K562 (cell line): ENCODE measurements around the gene ART4. TPM values are rescaled to one million over a fixed set of nuclear protein-coding genes. Genes with fewer than 3 reads are reported as not detected.

Source experiments
- ATAC-seq: fragments of 200-7000 bp; cut with Tn5 transposase; 3 replicates; pipeline ENCODE4 v1.9.1; 2020; ENCODE audit warnings: moderate library complexity
- BruUV-seq: library from RNA; stranded (reverse); fragments of 400-500 nt; replicated peaks from 2 replicates; lab custom pipeline; 2021; lab: Mats Ljungman, UMichigan
- CTCF ChIA-PET: fragments of 300-600 bp; formaldehyde crosslinking; extraction: SDS; loops from one replicate; lab custom pipeline; 2021; ENCODE audit warnings: low intra/inter-chr PET ratio; lab: Yijun Ruan, JAX
- POLR2A ChIA-PET: fragments of 300-600, 350-650 bp; sonication (Branson Sonifier 250); formaldehyde crosslinking; extraction: SDS; loops from one replicate; lab custom pipeline; 2021; ENCODE audit warnings: antibody characterized with exemption, inconsistent platforms; lab: Yijun Ruan, JAX
- DNase-seq, 4 experiments: peaks; one replicate each; pipeline versions ENCODE4 v3.0.0 to v3.0.0-alpha.2; 2011 to 2018; ENCODE audit warnings: low spot score in 3 of 4, mixed read lengths in 3 of 4; ENCODE audit errors: extremely low read depth in 1 of 4
- FAIRE-seq: peaks from 2 replicates; lab custom pipeline; 2011; peaks lifted over from hg19 to GRCh38; lab: Jason Lieb, UNC
- H2AFZ ChIP-seq: 2 replicates; pipeline ENCODE4 v1.6.0; 2011; ENCODE audit warnings: low read depth, low read length, control low read depth, inconsistent platforms
- H3K27ac ChIP-seq: fragments of 200-600 bp; 3 replicates; pipeline ENCODE4 v1.8.0; 2011; ENCODE audit warnings: low read depth, mild to moderate bottlenecking, control low read depth, inconsistent platforms, low read length, moderate library complexity, mixed read lengths; ENCODE audit errors: extremely low read depth
- H3K27me3 ChIP-seq, 2 experiments: fragments of 300-600 bp in 1 of 2; 2 replicates in 1 of 2; 3 replicates in 1 of 2; pipeline versions ENCODE4 v1.6.0 to v1.8.0; 2011; ENCODE audit warnings: inconsistent platforms in 2 of 2, low read length in 2 of 2, mild to moderate bottlenecking in 1 of 2, mixed read lengths in 1 of 2, moderate library complexity in 1 of 2; ENCODE audit not compliant: control insufficient read depth in 2 of 2, insufficient read depth in 2 of 2
- H3K36me3 ChIP-seq: fragments of 300-600 bp; 3 replicates; pipeline ENCODE4 v1.8.0; 2011; ENCODE audit warnings: mild to moderate bottlenecking, low read length, inconsistent platforms; ENCODE audit not compliant: control insufficient read depth, insufficient read depth
- H3K4me1 ChIP-seq, 2 experiments: fragments of 200-600 bp in 1 of 2; replicated peaks in 1 of 2; 2 replicates in 1 of 2; 3 replicates in 1 of 2; pipeline versions ENCODE4 v1.5.1 to v1.8.0; 2011; ENCODE audit warnings: inconsistent platforms in 2 of 2, low read length in 2 of 2, mild to moderate bottlenecking in 1 of 2, mixed read lengths in 1 of 2, moderate library complexity in 1 of 2; ENCODE audit not compliant: control insufficient read depth in 2 of 2, insufficient read depth in 2 of 2
- H3K4me2 ChIP-seq: 2 replicates; pipeline ENCODE4 v1.6.1; 2011; ENCODE audit warnings: low read length, control low read depth, inconsistent platforms, mixed read lengths; ENCODE audit not compliant: insufficient read depth
- H3K4me3 ChIP-seq: fragments of 200-600 bp; sonication (generic), shearing (Covaris generic); 2 replicates; pipeline ENCODE4 v1.5.1; 2016; ENCODE audit warnings: control low read depth, inconsistent platforms
- H3K79me2 ChIP-seq: fragments of 200-600 bp; 3 replicates; pipeline ENCODE4 v1.8.0; 2011; ENCODE audit warnings: low read length, inconsistent platforms; ENCODE audit not compliant: control insufficient read depth, insufficient read depth
- H3K9ac ChIP-seq, 2 experiments: 2 replicates each; pipeline versions ENCODE4 v1.6.0 to v1.6.1; 2011; ENCODE audit warnings: low read depth in 2 of 2, low read length in 2 of 2, control low read depth in 1 of 2, inconsistent platforms in 1 of 2, mild to moderate bottlenecking in 1 of 2, mixed read lengths in 1 of 2; ENCODE audit not compliant: insufficient read depth in 1 of 2
- H3K9me1 ChIP-seq: one replicate; pipeline ENCODE4 v1.6.0; 2011; ENCODE audit warnings: inconsistent platforms, mild to moderate bottlenecking, low read length, moderate library complexity; ENCODE audit not compliant: control insufficient read depth, insufficient read depth
- H3K9me3 ChIP-seq: replicated peaks from 2 replicates; pipeline ENCODE4 v1.5.1; 2011; ENCODE audit warnings: low read depth, low read length, inconsistent platforms; ENCODE audit not compliant: control insufficient read depth, insufficient read depth
- H4K20me1 ChIP-seq: replicated peaks from 2 replicates; pipeline ENCODE4 v1.6.1; 2011; ENCODE audit warnings: low read length, inconsistent platforms, mixed read lengths; ENCODE audit not compliant: control insufficient read depth, insufficient read depth
- CHD4 ChIP-seq: fragments of 200-600 bp; sonication (generic); IDR thresholded peaks from 3 replicates; pipeline ENCODE4 v1.6.1; 2012; ENCODE audit warnings: low read depth, mild to moderate bottlenecking, mixed read lengths, low read length, inconsistent platforms; ENCODE audit not compliant: insufficient read depth, insufficient replicate concordance, poor library complexity, severe bottlenecking
- E2F3 ChIP-seq: fragments of 250-450 bp; sonication (Bioruptor Pico); IDR thresholded peaks from 2 replicates; pipeline ENCODE4 v1.4.0; 2020; ENCODE audit warnings: mild to moderate bottlenecking
- LEF1 ChIP-seq: fragments of 450-650 bp; IDR thresholded peaks from 2 replicates; pipeline ENCODE4 v1.6.1; 2016; ENCODE audit warnings: mild to moderate bottlenecking
- MIER1 ChIP-seq: fragments of 450-650 bp; IDR thresholded peaks from 2 replicates; pipeline ENCODE4 v1.6.1; 2016; ENCODE audit warnings: antibody characterized with exemption, mild to moderate bottlenecking, low read depth
- PURB ChIP-seq: sonication (generic); formaldehyde crosslinking; IDR thresholded peaks from 2 replicates; pipeline ENCODE4 v1.9.0; 2021; ENCODE audit warnings: low read depth, mild to moderate bottlenecking, missing genetic modification reagents
- TCFL5 ChIP-seq: fragments of 250-450 bp; sonication (Bioruptor Pico); conservative IDR thresholded peaks from 2 replicates; pipeline ENCODE4 v1.6.1; 2021; ENCODE audit warnings: mild to moderate bottlenecking, moderate library complexity, matching md5 sums
- WGBS: fragments of 100-300 bp; shearing (Covaris generic); methylation state at CpG from one replicate; pipeline ENCODE4 v1.1.6; 2016; ENCODE audit warnings: low coverage, mixed read lengths; ENCODE audit not compliant: insufficient coverage; ENCODE audit errors: missing lambda C conversion rate; 5-methylcytosine and 5-hydroxymethylcytosine counted together
- in situ Hi-C: fragments of 300-500 bp; cut with MboI; formaldehyde crosslinking; loops from 4 replicates; pipeline ENCODE4 v1.15.0; 2018; ENCODE audit warnings: inconsistent platforms, mixed read lengths
- intact Hi-C: fragments of 100-400 bp; cut with micrococcal nuclease; formaldehyde crosslinking; loops from 2 replicates; pipeline ENCODE4 v1.14.2; 2022
- polyA plus RNA-seq, 8 experiments: library from polyadenylated mRNA; depleted of rRNA in 4 of 8; stranded (reverse) in 5 of 8; unstranded in 3 of 8; fragments of >200 nt; fragmentation: Nextera tagmentation in 2 of 8; fragmentation: Illumina TruSeq in 1 of 8; extraction: Ambion mirVana in 2 of 8; extraction: Trizol in 1 of 8; gene quantifications; 2 replicates each; pipeline versions ENCODE4 v1.2.1 to v1.2.3, GENCODE V29; 2011 to 2014; ENCODE audit warnings: inconsistent platforms in 1 of 8, missing spikeins in 1 of 8
- total RNA-seq, 7 experiments: library from RNA; depleted of rRNA in 6 of 7; stranded (reverse); fragments of >200 nt in 6 of 7; fragmentation: Illumina TruSeq in 2 of 7; extraction: Trizol in 2 of 7; gene quantifications; 2 replicates each; pipeline versions ENCODE4 v1.2.1 to v1.2.3, GENCODE V29; 2011 to 2021; ENCODE audit warnings: low replicate concordance in 1 of 7

The ART4 gene
- total and polyA plus RNA-seq, 9 of the 15 experiments (the other 6 are each of a cell fraction or from before 2014, with no cell fraction given) = 0.07 TPM; not detected in 8

DNA sequence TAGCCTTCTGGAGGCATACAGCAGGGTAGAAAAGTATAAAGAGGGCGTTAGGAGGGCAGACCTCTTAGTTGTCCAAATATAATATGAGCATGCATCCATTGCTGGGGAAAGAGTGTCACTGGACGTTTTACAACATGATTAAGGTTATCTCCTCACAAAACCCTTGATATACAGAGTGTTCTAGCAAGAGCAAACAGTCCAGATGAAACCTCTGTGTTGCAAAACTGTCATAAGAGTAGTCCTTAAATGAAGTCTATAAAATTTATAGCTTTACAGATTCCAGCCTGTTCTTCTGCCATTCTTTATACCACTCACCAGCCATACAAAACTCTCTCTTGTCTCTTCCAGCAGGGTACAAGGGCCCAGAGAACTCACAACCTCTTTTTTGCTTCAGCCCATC, 61.8 kb downstream of the ART4 start:
- Histone ChIP-seq H3K4me1 (no peaks in the 10 kb centered on the region), H3K79me2 (no peaks in the 10 kb centered on the region), H3K4me2 (no peak overlapping the region), H3K4me3 (no peak overlapping the region), H3K9ac (no peak overlapping the region), H2AFZ (no peak overlapping the region), H3K36me3 (peaks cover 10% of the 10 kb centered on the region; the same call in 2 of the 3 replicates)
- intact Hi-C loops = no loop called here
- CTCF ChIA-PET = no interaction called here
- DNase-seq (no peak), ATAC-seq (no peak)
- POLR2A ChIA-PET = interaction anchor here (0.8 to 2.1 kb wide), 4 partner anchors 11 to 25 kb away, joined by 3 to 5 read pairs (median 4); no protein-coding TSS in a partner anchor
- no peak for TF ChIP-seq CHD4
- TF ChIP-seq, all 486 proteins: peak for 0
- WGBS = 4% methylated on average over 2 of the region's 2 CpGs
- H4K20me1 ChIP-seq = no peaks in the 10 kb centered on the region
- BruUV-seq = no TSS peak
- H3K9me1 ChIP-seq = no peaks in the 10 kb centered on the region
- no peak overlapping the region for H3K27ac ChIP-seq
- no peaks in the 10 kb centered on the region for H3K9me3 ChIP-seq
- FAIRE-seq = no peak
- no peaks in the 10 kb centered on the region; a peak in 1 of 5 replicates for H3K27me3 ChIP-seq
- in situ Hi-C loops = no loop called here

DNA sequence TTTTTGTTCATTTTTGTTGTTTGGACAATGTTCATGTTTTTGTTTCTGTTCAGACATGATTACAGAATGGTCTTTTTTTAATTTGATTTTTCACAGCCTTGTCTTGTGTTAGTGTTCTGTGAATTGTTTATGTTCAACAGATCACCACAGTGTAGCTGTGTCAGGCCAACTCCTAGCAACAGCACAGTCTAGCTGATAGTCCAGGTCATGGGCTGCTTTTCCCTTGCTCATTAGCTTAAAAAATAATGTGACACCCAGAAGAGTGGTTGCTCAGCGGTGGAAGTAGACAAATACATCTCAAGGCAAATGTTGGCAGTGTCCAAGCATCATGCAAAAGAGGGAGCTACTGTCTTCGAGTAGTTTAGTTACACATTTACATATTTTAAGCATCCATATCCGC, 62.5 kb downstream of the ART4 start:
- TF ChIP-seq TCFL5 (CRISPR knock-in tag) (no peak), LEF1 (no peak), MIER1 (no peak), PURB (CRISPR knock-in tag) (no peak), E2F3 (CRISPR knock-in tag) (no peak)
- Histone ChIP-seq H4K20me1 (no peaks in the 10 kb centered on the region), H3K27ac (no peak overlapping the region), H3K9ac (no peak overlapping the region), H3K4me1 (no peaks in the 10 kb centered on the region), H3K79me2 (no peaks in the 10 kb centered on the region), H3K27me3 (no peaks in the 10 kb centered on the region; a peak in 1 of 5 replicates), H3K4me2 (no peak overlapping the region; the same call in 1 of the 2 replicates), H2AFZ (peak overlapping the region; percentile 57; the same call in 1 of the 2 replicates), H3K4me3 (no peak overlapping the region), H3K9me1 (no peaks in the 10 kb centered on the region), H3K9me3 (no peaks in the 10 kb centered on the region), H3K36me3 (peaks cover 8% of the 10 kb centered on the region; the same call in 2 of the 3 replicates)
- 8% methylated on average over 3 of the region's 3 CpGs for WGBS
- ChIA-PET POLR2A (interaction anchor here (0.8 to 2.1 kb wide), 2 partner anchors 12 to 25 kb away, joined by 3 to 5 read pairs; no protein-coding TSS in a partner anchor), CTCF (no interaction called here)
- no TSS peak for BruUV-seq
- intact Hi-C loops (no loop called here), in situ Hi-C loops (no loop called here)
- DNase-seq (no peak), FAIRE-seq (no peak), ATAC-seq (peak; percentile 57)
